Measurements from ENCODE around the gene ARSI.
A peak's percentile ranks its signal among the peaks of the same experiment; 100 is the strongest.

The ARSI gene

GRCh38 chr5:150326707-150327106 is 24.0 kb upstream of the ARSI start:
- DNase-seq (ENCODE audit: low spot score), result no peak

GRCh38 chr5:150325426-150325825 is 22.7 kb upstream of the ARSI start:
- DNase-seq (ENCODE audit: low spot score), result no peak

- DNase-seq (ENCODE audit: low spot score), result no peak
Measured at GRCh38 chr5:150323819-150324218, 21.1 kb upstream of the ARSI start.

- no peak for DNase-seq (ENCODE audit: low spot score)
Measured at GRCh38 chr5:150323092-150323491, 20.4 kb upstream of the ARSI start.

- DNase-seq (ENCODE audit: low spot score), result no peak
Measured at GRCh38 chr5:150322202-150322601, 19.5 kb upstream of the ARSI start.

GRCh38 chr5:150321784-150322183 is 19.1 kb upstream of the ARSI start:
- no peak for DNase-seq (ENCODE audit: low spot score)

GRCh38 chr5:150321211-150321610 is 18.5 kb upstream of the ARSI start:
- DNase-seq (ENCODE audit: low spot score), result no peak

GRCh38 chr5:150320044-150320613 is 17.4 kb upstream of the ARSI start:
- DNase-seq (ENCODE audit: low spot score), result peak; percentile 16

GRCh38 chr5:150319484-150319790 is 16.7 kb upstream of the ARSI start:
- DNase-seq (ENCODE audit: low spot score), result no peak

GRCh38 chr5:150318613-150319483 is 16.1 kb upstream of the ARSI start:
- DNase-seq (ENCODE audit: low spot score), result no peak

- DNase-seq (ENCODE audit: low spot score), result peak; percentile 64
Measured at GRCh38 chr5:150317048-150318003, 14.6 kb upstream of the ARSI start.

- DNase-seq (ENCODE audit: low spot score), result no peak
Measured at GRCh38 chr5:150316320-150316719, 13.6 kb upstream of the ARSI start.

GRCh38 chr5:150315245-150315644 is 12.5 kb upstream of the ARSI start:
- no peak for DNase-seq (ENCODE audit: low spot score)

- DNase-seq (ENCODE audit: low spot score), result no peak
Measured at GRCh38 chr5:150313921-150314716, 11.4 kb upstream of the ARSI start.

GRCh38 chr5:150313501-150313900 is 10.8 kb upstream of the ARSI start:
- no peak for DNase-seq (ENCODE audit: low spot score)

GRCh38 chr5:150312518-150312917 is 9.8 kb upstream of the ARSI start:
- no peak for DNase-seq (ENCODE audit: low spot score)

- no peak for DNase-seq (ENCODE audit: low spot score)
Measured at GRCh38 chr5:150311015-150311692, 8.4 kb upstream of the ARSI start.

GRCh38 chr5:150310246-150310645 is 7.5 kb upstream of the ARSI start:
- DNase-seq (ENCODE audit: low spot score), result no peak

GRCh38 chr5:150309886-150310239 is 7.2 kb upstream of the ARSI start:
- DNase-seq (ENCODE audit: low spot score), result no peak

GRCh38 chr5:150309101-150309885 is 6.6 kb upstream of the ARSI start:
- DNase-seq (ENCODE audit: low spot score), result no peak

Data from COLO829 (cell line).